B cell (primary cell): Measurements from ENCODE around the gene UGDH. TPM values are rescaled to one million over a fixed set of nuclear protein-coding genes. Genes with fewer than 3 reads are reported as not detected.

Experiments
- ATAC-seq: fragments of 200-7000 bp; cut with Tn5 transposase; one replicate; pipeline ENCODE4 v1.10.0; 2021; ENCODE audit warnings: low read depth, mild to moderate bottlenecking, moderate number of reproducible peaks, moderate library complexity
- CTCF ChIA-PET: fragments of 350-600 bp; sonication (Branson Sonifier 250); formaldehyde crosslinking; loops from one replicate; lab custom pipeline; 2021; ENCODE audit warnings: antibody characterized with exemption, inconsistent platforms; lab: Charles Lee
- POLR2A ChIA-PET: fragments of 350-600 bp; sonication (Branson Sonifier 250); formaldehyde crosslinking; loops from one replicate; lab custom pipeline; 2021; ENCODE audit warnings: antibody characterized with exemption; lab: Charles Lee
- DNase-seq: peaks from one replicate; pipeline ENCODE4 v3.0.0; 2013
- H2AFZ ChIP-seq: 2 replicates; pipeline ENCODE4 v1.6.1; 2012; ENCODE audit warnings: mild to moderate bottlenecking, low read depth, low read length; ENCODE audit not compliant: insufficient read depth, poor library complexity, severe bottlenecking
- H3K27ac ChIP-seq, 2 donors: 1 replicate in 1 of 2; 2 replicates in 1 of 2; pipeline ENCODE4 v1.5.1; 2012 to 2013; ENCODE audit warnings: low read length in 2 of 2, mild to moderate bottlenecking in 2 of 2, moderate library complexity in 1 of 2
- H3K27me3 ChIP-seq, 4 experiments: fragments of 200-600 bp in 1 of 4; sonication (generic) in 1 of 4; replicated peaks in 1 of 4; 1 replicate in 2 of 4; 2 replicates in 2 of 4; pipeline versions ENCODE4 v1.6.1 to v1.7.0; 2013 to 2016; ENCODE audit warnings: low read length in 3 of 4, mild to moderate bottlenecking in 2 of 4, mixed read lengths in 1 of 4, moderate library complexity in 1 of 4; ENCODE audit not compliant: insufficient read depth in 4 of 4, control insufficient read depth in 3 of 4; ENCODE audit errors: control extremely low read depth in 1 of 4
- H3K36me3 ChIP-seq, 2 experiments: replicated peaks in 1 of 2; 1 replicate in 1 of 2; 2 replicates in 1 of 2; pipeline versions ENCODE4 v1.6.1 to v1.7.1; 2013; ENCODE audit warnings: low read length in 1 of 2; ENCODE audit not compliant: insufficient read depth in 2 of 2, control insufficient read depth in 1 of 2; ENCODE audit errors: control extremely low read depth in 1 of 2, extremely low read depth in 1 of 2
- H3K4me1 ChIP-seq, 2 donors: fragments of 200-600 bp in 1 of 2; sonication (generic) in 1 of 2; 1 replicate in 1 of 2; 2 replicates in 1 of 2; pipeline versions ENCODE4 v1.5.1 to v1.6.1; 2013 to 2017; ENCODE audit warnings: low read length in 2 of 2; ENCODE audit not compliant: control insufficient read depth in 2 of 2, insufficient read depth in 2 of 2
- H3K4me2 ChIP-seq: replicated peaks from 2 replicates; pipeline ENCODE3; 2012; ENCODE audit warnings: mild to moderate bottlenecking, low read depth, low read length; ENCODE audit not compliant: poor library complexity, severe bottlenecking
- H3K4me3 ChIP-seq, 5 experiments: fragments of 200-600 bp in 1 of 5; sonication (generic) in 1 of 5; 1 replicate in 3 of 5; 2 replicates in 2 of 5; pipeline versions ENCODE4 v1.5.1 to v1.7.0; 2011 to 2016; ENCODE audit warnings: low read length in 4 of 5, mild to moderate bottlenecking in 4 of 5, low read depth in 2 of 5, control low read depth in 1 of 5, moderate library complexity in 1 of 5; ENCODE audit not compliant: insufficient read depth in 1 of 5; ENCODE audit errors: control extremely low read depth in 1 of 5, extremely low read depth in 1 of 5
- H3K79me2 ChIP-seq: fragments of 200-600 bp; sonication (generic); one replicate; pipeline ENCODE4 v1.6.0; 2016; ENCODE audit warnings: low read length; ENCODE audit not compliant: control insufficient read depth, insufficient read depth
- H3K9ac ChIP-seq: fragments of 200-600 bp; sonication (generic); 2 replicates; pipeline ENCODE4 v1.6.1; 2017; ENCODE audit warnings: mild to moderate bottlenecking, low read length, moderate library complexity
- H3K9me3 ChIP-seq, 3 donors: one replicate each; pipeline versions ENCODE4 v1.6.1 to v1.7.1; 2013; ENCODE audit warnings: low read length in 2 of 3; ENCODE audit not compliant: control insufficient read depth in 2 of 3, insufficient read depth in 1 of 3; ENCODE audit errors: control extremely low read depth in 1 of 3
- H4K20me1 ChIP-seq: 2 replicates; pipeline ENCODE4 v1.6.0; 2012; ENCODE audit warnings: mild to moderate bottlenecking, low read length; ENCODE audit not compliant: insufficient read depth, control insufficient read depth, poor library complexity, severe bottlenecking
- H3K27ac Mint-ChIP-seq: one replicate; pipeline ENCODE4 v1.8.0; 2021; ENCODE audit warnings: mixed read lengths
- H3K27me3 Mint-ChIP-seq: one replicate; pipeline ENCODE4 v1.8.0; 2021; ENCODE audit warnings: mixed read lengths
- H3K4me1 Mint-ChIP-seq: one replicate; pipeline ENCODE4 v1.8.0; 2021; ENCODE audit warnings: mixed read lengths
- H3K4me3 Mint-ChIP-seq: one replicate; pipeline ENCODE4 v1.8.0; 2021; ENCODE audit warnings: mixed read lengths
- H3K9me3 Mint-ChIP-seq: one replicate; pipeline ENCODE4 v1.8.0; 2022; ENCODE audit warnings: mixed read lengths; ENCODE audit not compliant: insufficient read depth
- CTCF ChIP-seq: fragments of 200-600 bp; IDR thresholded peaks from one replicate; pipeline ENCODE4 v1.8.0; 2022; ENCODE audit warnings: antibody characterized with exemption, mild to moderate bottlenecking
- EZH2 ChIP-seq: IDR thresholded peaks from 2 replicates; pipeline ENCODE4 v1.6.1; 2012; ENCODE audit warnings: borderline replicate concordance, low read depth, mild to moderate bottlenecking, moderate library complexity, low read length; ENCODE audit not compliant: insufficient read depth, poor library complexity, severe bottlenecking
- intact Hi-C: fragments of 100-400 bp; cut with micrococcal nuclease; formaldehyde crosslinking; loops from one replicate; pipeline ENCODE4 v1.10.0; 2022
- polyA plus RNA-seq: library from polyadenylated mRNA; depleted of rRNA; stranded (reverse); fragments of >200 nt; gene quantifications from 2 replicates; pipeline ENCODE4 v1.2.3, GENCODE V29; 2012
- total RNA-seq, 2 donors: library from RNA; stranded (reverse); fragments of 120-200 nt in 1 of 2; gene quantifications; 1 replicate in 1 of 2; 2 replicates in 1 of 2; pipeline versions ENCODE4 v1.2.3 to v1.2.4, GENCODE V29; 2013 to 2022

Gene UGDH
- total and polyA plus RNA-seq, 2 donors (not counting 1 experiment from before 2014, with no cell fraction given) = 3.5 to 25.4 TPM

- H3K4me1 Mint-ChIP-seq = no peaks in the 10 kb centered on the region
- intact Hi-C loops = no loop called here
- TF ChIP-seq EZH2 = no peak
- no peak for TF ChIP-seq CTCF
- Histone ChIP-seq H3K4me2 (no peak overlapping the region), H3K36me3 (peaks cover 14 to 47% of the 10 kb centered on the region in 2 experiments), H3K79me2 (no peaks in the 10 kb centered on the region), H3K9ac (no peak overlapping the region), H3K4me3 (no peak overlapping the region), H2AFZ (no peak overlapping the region), H3K27ac (no peak overlapping the region), H3K27me3 (no peaks in the 10 kb centered on the region), H3K4me1 (no peaks in the 10 kb centered on the region), H4K20me1 (no peaks in the 10 kb centered on the region), H3K9me3 (no peaks in the 10 kb centered on the region)
- DNase-seq (no peak), ATAC-seq (no peak)
- no peak overlapping the region for H3K4me3 Mint-ChIP-seq
- ChIA-PET POLR2A (interaction anchor here (0.6 kb wide), 1 partner anchor 99 kb away, joined by 5 read pairs; no protein-coding TSS in a partner anchor), CTCF (no interaction called here)
- H3K27me3 Mint-ChIP-seq = no peaks in the 10 kb centered on the region
- no peak overlapping the region for H3K27ac Mint-ChIP-seq
- no peaks in the 10 kb centered on the region for H3K9me3 Mint-ChIP-seq
Observed at GRCh38 chr4:39502019-39502663, 25.1 kb downstream of the UGDH start.

- Histone ChIP-seq H3K27ac (no peak overlapping the region), H3K4me3 (no peak overlapping the region), H3K27me3 (no peaks in the 10 kb centered on the region), H3K79me2 (no peaks in the 10 kb centered on the region), H3K36me3 (peaks cover 10 to 22% of the 10 kb centered on the region in 2 experiments), H3K9ac (no peak overlapping the region), H3K9me3 (no peaks in the 10 kb centered on the region), H4K20me1 (no peaks in the 10 kb centered on the region), H3K4me1 (no peaks in the 10 kb centered on the region), H2AFZ (no peak overlapping the region), H3K4me2 (no peak overlapping the region)
- DNase-seq = no peak
- ChIA-PET CTCF (interaction anchor here (1.3 kb wide), 1 partner anchor 29 kb away, joined by 3 read pairs; no protein-coding TSS in a partner anchor), POLR2A (no interaction called here)
- Mint-ChIP-seq H3K27me3 (no peaks in the 10 kb centered on the region), H3K4me3 (no peak overlapping the region), H3K9me3 (no peaks in the 10 kb centered on the region), H3K27ac (no peak overlapping the region), H3K4me1 (no peaks in the 10 kb centered on the region)
- no peak for TF ChIP-seq EZH2
- TF ChIP-seq CTCF = no peak
- intact Hi-C loops = no loop called here
- no peak for ATAC-seq
Observed at GRCh38 chr4:39498727-39499020, 28.6 kb downstream of the UGDH start.
